ENCODE measurements around the gene NLRP3.

DNA sequence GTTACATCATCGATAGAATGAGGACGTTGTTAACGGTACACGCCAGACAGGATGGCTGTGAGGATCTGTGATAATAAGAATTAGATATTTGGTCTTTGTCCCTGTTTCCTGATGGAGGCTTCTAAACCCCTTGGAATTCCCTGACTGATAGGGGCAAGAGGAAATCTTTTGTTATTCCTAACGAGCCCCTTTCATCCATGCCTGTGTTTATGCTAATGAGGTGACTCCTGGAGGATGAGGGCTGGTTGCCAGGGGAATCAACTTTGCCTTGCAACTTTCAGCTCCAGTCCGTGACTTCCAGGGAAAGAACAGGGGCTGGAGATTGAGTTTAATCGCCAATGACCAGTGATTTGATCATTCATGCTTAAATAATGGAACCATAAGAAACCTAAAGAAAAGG, 39.3 kb upstream of the NLRP3 start:
- TF ChIP-seq, protein P1, sequence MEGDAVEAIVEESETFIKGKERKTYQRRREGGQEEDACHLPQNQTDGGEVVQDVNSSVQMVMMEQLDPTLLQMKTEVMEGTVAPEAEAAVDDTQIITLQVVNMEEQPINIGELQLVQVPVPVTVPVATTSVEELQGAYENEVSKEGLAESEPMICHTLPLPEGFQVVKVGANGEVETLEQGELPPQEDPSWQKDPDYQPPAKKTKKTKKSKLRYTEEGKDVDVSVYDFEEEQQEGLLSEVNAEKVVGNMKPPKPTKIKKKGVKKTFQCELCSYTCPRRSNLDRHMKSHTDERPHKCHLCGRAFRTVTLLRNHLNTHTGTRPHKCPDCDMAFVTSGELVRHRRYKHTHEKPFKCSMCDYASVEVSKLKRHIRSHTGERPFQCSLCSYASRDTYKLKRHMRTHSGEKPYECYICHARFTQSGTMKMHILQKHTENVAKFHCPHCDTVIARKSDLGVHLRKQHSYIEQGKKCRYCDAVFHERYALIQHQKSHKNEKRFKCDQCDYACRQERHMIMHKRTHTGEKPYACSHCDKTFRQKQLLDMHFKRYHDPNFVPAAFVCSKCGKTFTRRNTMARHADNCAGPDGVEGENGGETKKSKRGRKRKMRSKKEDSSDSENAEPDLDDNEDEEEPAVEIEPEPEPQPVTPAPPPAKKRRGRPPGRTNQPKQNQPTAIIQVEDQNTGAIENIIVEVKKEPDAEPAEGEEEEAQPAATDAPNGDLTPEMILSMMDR (IDR thresholded peaks at IDR 0.05 in 4 of 5, conservative IDR thresholded peaks at IDR 0.05 in 1 of 5), result no peak
- TF ChIP-seq POLR2A (IDR thresholded peaks at IDR 0.05), result no peak
